OCI-M1 (cell line): ENCODE measurements around the gene PLOD1.
"Not testable (repeated sequence)": the region's sequence is repeated elsewhere in the genome, so short reads cannot be mapped to it uniquely, and the experiment has no call there.

ENCODE experiments used
- DNase-seq: peaks from one replicate; lab custom pipeline; 2025; lab: John Stamatoyannopoulos, UW

PLOD1 gene

DNA sequence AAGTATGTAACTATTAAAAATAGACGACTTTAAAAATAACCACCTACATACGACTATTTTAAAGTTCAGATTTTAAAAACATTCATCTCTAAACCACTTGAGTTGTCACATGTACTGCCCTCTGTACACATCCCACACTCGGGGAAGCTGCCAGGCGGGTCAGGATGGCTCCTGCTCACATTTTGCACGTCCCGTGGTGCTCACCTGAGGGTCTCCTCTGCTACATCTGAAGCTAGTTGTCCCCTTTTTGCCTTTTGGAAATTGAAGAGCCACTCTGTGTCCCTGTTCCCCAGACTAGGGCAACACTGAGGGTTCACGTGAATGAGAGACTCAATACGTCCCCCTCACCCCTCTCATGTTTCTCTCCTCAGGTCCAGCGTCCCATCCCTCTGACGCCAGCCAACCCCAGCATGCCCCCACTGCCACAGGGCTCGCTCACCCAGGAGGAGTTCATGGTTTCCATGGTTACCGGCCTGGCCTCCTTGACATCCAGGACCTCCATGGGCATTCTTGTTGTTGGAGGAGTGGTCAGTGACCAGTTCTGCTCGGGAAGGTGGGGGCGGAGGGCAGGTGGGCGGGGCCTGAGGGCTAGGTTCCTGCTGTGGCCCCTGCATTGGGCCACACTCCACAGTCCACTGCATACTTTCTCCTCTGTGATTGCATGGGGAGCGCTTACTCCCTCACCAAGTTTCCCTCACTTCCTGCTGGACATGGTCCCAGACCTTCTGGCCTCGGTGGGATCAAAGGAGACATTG, 71.8 kb downstream of the PLOD1 start:
- DNase-seq, result no peak

- DNase-seq, result no peak
Measured at GRCh38 chr1:12007204-12007603, 72.7 kb downstream of the PLOD1 start.

DNA sequence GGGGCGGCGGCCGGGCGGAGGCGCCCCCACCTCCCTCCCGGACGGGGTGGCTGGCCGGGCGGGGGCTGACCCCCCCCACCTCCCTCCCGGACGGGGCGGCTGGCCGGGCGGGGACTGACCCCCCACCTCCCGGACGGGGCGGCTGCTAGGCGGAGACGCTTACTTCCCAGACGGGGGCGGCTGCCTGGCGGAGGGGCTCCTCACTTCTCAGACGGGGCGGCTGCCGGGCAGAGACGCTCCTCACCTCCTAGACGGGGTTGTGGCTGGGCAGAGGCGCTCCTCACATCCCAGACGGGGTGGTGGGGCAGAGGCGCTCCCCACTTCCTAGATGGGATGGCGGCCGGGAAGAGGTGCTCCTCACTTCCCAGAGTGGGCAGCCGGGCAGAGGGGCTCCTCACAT, 73.8 kb downstream of the PLOD1 start:
- not testable (repeated sequence) for DNase-seq

GRCh38 chr1:12009318-12009947, 74.9 kb downstream of the PLOD1 start:
- DNase-seq, result no peak

DNA sequence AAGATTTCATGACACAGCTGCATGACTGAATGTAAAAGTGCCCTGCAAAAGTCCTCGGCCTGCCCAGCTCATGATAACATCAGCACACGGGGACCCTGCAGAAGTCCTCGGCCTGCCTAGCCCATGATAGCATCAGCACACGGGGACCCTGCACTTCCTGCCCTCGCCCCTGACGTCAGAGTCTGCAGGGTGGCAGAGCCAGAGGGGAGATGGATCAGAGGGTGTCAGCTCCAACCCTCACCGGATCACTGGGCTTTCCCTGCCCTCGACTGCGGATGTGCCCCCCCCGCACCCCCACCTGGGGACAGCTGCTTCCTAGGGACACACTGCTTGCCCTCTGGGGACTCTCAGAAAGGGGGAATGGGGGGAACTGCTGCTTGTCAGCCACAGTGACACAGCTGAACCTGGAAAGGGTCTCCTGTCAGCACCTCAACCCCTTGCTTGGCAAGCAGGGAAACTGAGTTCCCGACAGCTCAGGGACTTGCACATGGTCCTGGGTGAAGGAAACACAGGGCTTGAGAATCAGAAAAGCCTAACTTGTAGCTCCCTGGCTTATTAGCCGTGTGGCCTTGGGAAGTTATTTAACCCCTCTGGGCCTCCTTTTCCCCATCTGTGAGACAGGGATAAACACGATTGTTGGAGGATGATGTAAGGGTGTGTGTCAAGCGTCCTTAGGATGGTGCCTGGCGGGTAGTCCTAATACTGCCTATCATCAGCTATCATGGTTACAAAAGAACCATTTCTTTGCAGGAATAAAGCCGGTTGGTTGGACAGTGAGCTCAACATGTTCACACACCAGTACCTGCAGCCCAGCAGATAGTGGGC, 76.4 kb downstream of the PLOD1 start:
- no peak for DNase-seq

DNA sequence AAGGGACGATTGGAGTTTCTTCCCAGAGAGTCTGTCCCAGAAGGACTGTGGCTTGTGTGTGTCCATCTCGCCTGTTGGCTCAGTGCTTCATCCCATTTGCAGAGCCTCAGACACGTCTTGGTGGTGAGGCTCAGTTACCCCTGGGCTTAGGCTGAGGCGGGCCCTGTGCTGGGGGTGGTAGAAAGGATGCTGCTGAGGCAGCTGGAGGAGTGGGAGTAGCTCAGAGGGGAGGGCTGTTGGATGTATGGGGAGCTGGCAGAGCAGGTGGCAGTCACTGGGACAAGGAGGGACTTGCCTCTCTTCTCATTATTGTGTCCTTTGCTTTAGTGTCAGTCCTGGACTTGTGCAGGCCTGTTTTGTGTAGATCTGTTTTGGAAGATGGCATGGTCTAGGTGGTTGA, 77.5 kb downstream of the PLOD1 start:
- DNase-seq, result no peak

DNA sequence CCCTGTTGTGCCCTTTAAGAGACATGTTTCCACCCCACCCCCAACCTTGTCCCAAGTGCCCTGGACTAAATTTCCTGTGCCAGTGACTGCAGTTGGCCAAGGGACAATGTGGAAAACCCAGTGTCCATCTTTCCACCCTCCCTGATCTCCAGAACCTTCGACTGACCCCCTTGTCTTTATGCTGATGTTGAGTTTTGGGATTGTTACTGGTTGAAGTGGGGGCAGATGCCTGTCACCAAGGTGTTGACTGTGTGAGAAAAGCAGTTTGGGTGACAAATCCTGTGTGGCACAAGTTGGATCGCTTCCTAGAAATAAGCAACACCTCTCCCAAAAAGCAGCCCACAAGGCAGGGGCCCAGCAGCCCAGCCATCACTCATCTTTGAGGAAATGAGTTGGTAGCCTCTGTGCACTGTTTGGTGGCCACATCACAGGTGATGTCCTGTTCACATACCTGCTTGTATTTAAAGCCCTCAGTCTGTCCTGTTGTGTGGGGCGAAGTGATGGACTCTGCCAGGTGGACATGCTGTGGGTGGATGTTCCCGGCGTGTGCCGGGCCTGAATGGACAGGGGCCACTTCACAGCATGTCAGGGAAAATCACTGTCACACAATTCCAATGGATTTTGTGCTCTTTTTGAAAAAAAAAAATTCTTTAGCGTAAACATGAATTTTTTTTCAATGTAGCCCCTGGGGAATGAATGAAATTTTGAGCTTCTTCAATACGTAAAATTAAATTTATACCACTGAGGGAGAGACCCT, 78.2 kb downstream of the PLOD1 start:
- no peak for DNase-seq

GRCh38 chr1:12014141-12014991, 79.8 kb downstream of the PLOD1 start:
- peak; percentile 52 for DNase-seq

GRCh38 chr1:12015001-12015491, 80.5 kb downstream of the PLOD1 start:
- DNase-seq, result peak; percentile 69

DNA sequence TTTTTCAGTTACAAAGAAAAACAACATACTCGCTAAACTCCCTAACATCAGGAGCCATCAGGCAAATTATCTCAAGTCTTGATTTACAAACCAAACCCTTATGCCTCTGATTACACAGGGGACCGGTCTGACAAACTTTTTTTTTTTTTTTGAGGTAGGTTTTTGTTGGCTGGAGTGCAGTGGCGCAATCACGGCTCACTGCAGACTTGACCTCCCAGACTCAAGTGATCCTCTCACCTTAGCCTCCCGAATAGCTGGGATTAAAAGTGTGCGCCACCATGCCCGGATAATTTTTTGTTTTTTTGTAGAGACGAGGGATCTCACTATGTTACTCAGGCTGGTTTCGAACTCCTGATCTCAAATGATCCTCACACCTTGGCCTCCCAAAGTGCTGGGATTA, 81.0 kb downstream of the PLOD1 start:
- peak; percentile 32 for DNase-seq

DNA sequence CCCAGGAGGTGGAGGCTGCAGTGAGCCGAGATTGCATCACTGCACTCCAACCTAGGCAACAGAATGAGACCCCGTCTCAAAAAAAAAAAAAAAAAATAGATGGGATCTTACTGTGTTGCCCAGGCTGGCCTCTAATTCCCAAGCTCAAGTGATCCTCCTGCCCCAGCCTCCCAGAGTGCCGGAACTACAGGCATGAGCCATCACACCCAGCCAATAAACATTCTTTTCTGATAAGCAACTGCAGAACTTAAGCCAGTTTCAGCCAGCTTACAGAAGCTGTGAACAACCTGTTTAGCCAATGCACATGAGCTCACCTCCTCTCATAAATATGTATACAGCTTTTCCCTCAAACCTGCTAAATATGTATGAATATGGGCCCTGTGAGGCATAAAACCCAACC, 81.7 kb downstream of the PLOD1 start:
- peak; percentile 27 for DNase-seq

GRCh38 chr1:12019858-12020509, 85.5 kb downstream of the PLOD1 start:
- peak; percentile 61 for DNase-seq

- no peak for DNase-seq
Measured at GRCh38 chr1:12021616-12022015, 87.1 kb downstream of the PLOD1 start.

GRCh38 chr1:12022036-12022435, 87.5 kb downstream of the PLOD1 start:
- DNase-seq, result no peak
